Neural cell (in vitro differentiated cells): Measurements from ENCODE around the gene RNF34. TPM values are rescaled to one million over a fixed set of nuclear protein-coding genes. Genes with fewer than 3 reads are reported as not detected.

ENCODE experiments used
- H2AFZ ChIP-seq: fragments of 200-600, 300-800 bp; sonication (generic), shearing (Covaris generic); 2 replicates; pipeline ENCODE4 v1.6.0; 2014; ENCODE audit warnings: low read depth, mild to moderate bottlenecking, antibody characterized with exemption, low read length, moderate library complexity
- H3F3A ChIP-seq: fragments of 200-600 bp; shearing (Covaris generic); 2 replicates; pipeline ENCODE4 v1.6.1; 2016; ENCODE audit warnings: mild to moderate bottlenecking, moderate library complexity, mixed read lengths, antibody characterized with exemption, low read length; ENCODE audit not compliant: insufficient read depth, poor library complexity, severe bottlenecking
- H3K27ac ChIP-seq: fragments of 200-600, 300-800 bp; sonication (generic), shearing (Covaris generic); 2 replicates; pipeline ENCODE4 v1.5.1; 2014; ENCODE audit warnings: mild to moderate bottlenecking, low read length, moderate library complexity
- H3K27me3 ChIP-seq: fragments of 300-800, 200-600 bp; sonication (generic), shearing (Covaris generic); 2 replicates; pipeline ENCODE4 v1.6.0; 2014; ENCODE audit warnings: mild to moderate bottlenecking, low read depth, low read length, moderate library complexity; ENCODE audit not compliant: insufficient read depth
- H3K36me3 ChIP-seq: fragments of 300-800, 200-600 bp; sonication (generic), shearing (Covaris generic); 2 replicates; pipeline ENCODE4 v1.5.1; 2014; ENCODE audit warnings: mild to moderate bottlenecking, antibody characterized with exemption, low read length, moderate library complexity; ENCODE audit not compliant: insufficient read depth
- H3K4me2 ChIP-seq: fragments of 300-800, 200-600 bp; sonication (generic), shearing (Covaris generic); 2 replicates; pipeline ENCODE4 v1.6.0; 2014; ENCODE audit warnings: mild to moderate bottlenecking, low read length
- H3K4me3 ChIP-seq: fragments of 300-800, 200-600 bp; sonication (generic), shearing (Covaris generic); 2 replicates; pipeline ENCODE4 v1.5.1; 2014; ENCODE audit warnings: mild to moderate bottlenecking, low read length, moderate library complexity
- H3K79me2 ChIP-seq: fragments of 200-600 bp; shearing (Covaris generic); replicated peaks from 2 replicates; pipeline ENCODE4 v1.6.0; 2014; ENCODE audit warnings: mild to moderate bottlenecking, low read length, moderate library complexity; ENCODE audit not compliant: insufficient read depth
- H3K9ac ChIP-seq: fragments of 300-800, 200-600 bp; sonication (generic), shearing (Covaris generic); 2 replicates; pipeline ENCODE4 v1.6.1; 2016; ENCODE audit warnings: mild to moderate bottlenecking, low read length, mixed read lengths
- H3K9me2 ChIP-seq: fragments of 200-600 bp; shearing (Covaris generic); 2 replicates; pipeline ENCODE4 v1.6.1; 2016; ENCODE audit warnings: mild to moderate bottlenecking, low read length, mixed read lengths; ENCODE audit not compliant: insufficient read depth
- H3K9me3 ChIP-seq: fragments of 200-600, 300-800 bp; sonication (generic), shearing (Covaris generic); 2 replicates; pipeline ENCODE4 v1.6.1; 2016; ENCODE audit warnings: mild to moderate bottlenecking, mixed run types, low read length, moderate library complexity, mixed read lengths
- H4K20me1 ChIP-seq: fragments of 200-600 bp; shearing (Covaris generic); 2 replicates; pipeline ENCODE4 v1.6.1; 2016; ENCODE audit warnings: mild to moderate bottlenecking, mixed run types; ENCODE audit not compliant: insufficient read depth
- CTCF ChIP-seq: fragments of 450-650 bp; IDR thresholded peaks from 2 replicates; pipeline ENCODE4 v1.5.1; 2014; ENCODE audit warnings: antibody characterized with exemption, mild to moderate bottlenecking, moderate library complexity; ENCODE audit not compliant: poor library complexity, severe bottlenecking
- EP300 ChIP-seq: fragments of 450-650 bp; conservative IDR thresholded peaks from 2 replicates; pipeline ENCODE4 v1.6.1; 2014; ENCODE audit warnings: antibody characterized with exemption, mild to moderate bottlenecking, moderate library complexity; ENCODE audit not compliant: poor library complexity, severe bottlenecking
- EZH2 ChIP-seq: fragments of 200-600, 300-800 bp; shearing (Covaris generic), sonication (generic); IDR thresholded peaks from 2 replicates; pipeline ENCODE4 v1.6.1; 2014; ENCODE audit warnings: antibody characterized with exemption, low read length, borderline replicate concordance, mild to moderate bottlenecking; ENCODE audit not compliant: insufficient read depth, poor library complexity, severe bottlenecking
- MXI1 ChIP-seq: fragments of 450-650 bp; conservative IDR thresholded peaks from 2 replicates; pipeline ENCODE4 v1.6.1; 2014; ENCODE audit warnings: antibody characterized with exemption, mild to moderate bottlenecking; ENCODE audit not compliant: poor library complexity, severe bottlenecking
- POLR2AphosphoS5 ChIP-seq: IDR thresholded peaks from 2 replicates; pipeline ENCODE4 v1.6.1; 2012
- RAD21 ChIP-seq: fragments of 450-650 bp; conservative IDR thresholded peaks from 2 replicates; pipeline ENCODE4 v1.6.1; 2014; ENCODE audit warnings: antibody characterized with exemption, mild to moderate bottlenecking, moderate library complexity
- REST ChIP-seq: IDR thresholded peaks from 2 replicates; pipeline ENCODE4 v1.6.1; 2012; ENCODE audit warnings: borderline replicate concordance
- SMC3 ChIP-seq: fragments of 450-650 bp; conservative IDR thresholded peaks from 2 replicates; pipeline ENCODE4 v1.6.1; 2014; ENCODE audit warnings: antibody characterized with exemption, mild to moderate bottlenecking, moderate library complexity; ENCODE audit not compliant: poor library complexity
- TAF1 ChIP-seq: IDR thresholded peaks from 2 replicates; pipeline ENCODE4 v1.6.1; 2012; ENCODE audit warnings: low read depth
- polyA plus RNA-seq: library from polyadenylated mRNA; depleted of rRNA; stranded (reverse); fragments of >200 nt; gene quantifications from 2 replicates; pipeline ENCODE4 v1.2.3, GENCODE V29; 2014

The RNF34 gene
- polyA plus RNA-seq, 1 donor from 2014 or later = 68.8 TPM

GRCh38 chr12:121356657-121357056 lies 43.3 kb upstream of the RNF34 start:
- TF ChIP-seq POLR2AphosphoS5 (no peak), MXI1 (no peak), CTCF (no peak), EZH2 (no peak)
- H3F3A ChIP-seq = no peaks in the 10 kb centered on the region
- H3K9ac ChIP-seq = no peak overlapping the region
- no peaks in the 10 kb centered on the region for H3K27me3 ChIP-seq
- no peaks in the 10 kb centered on the region for H3K9me2 ChIP-seq
- no peak overlapping the region for H3K4me3 ChIP-seq
- no peaks in the 10 kb centered on the region for H3K9me3 ChIP-seq
- no peaks in the 10 kb centered on the region for H3K79me2 ChIP-seq
- no peaks in the 10 kb centered on the region for H4K20me1 ChIP-seq
- H3K36me3 ChIP-seq = no peaks in the 10 kb centered on the region
- H3K27ac ChIP-seq = no peak overlapping the region
- H3K4me2 ChIP-seq = no peak overlapping the region
- H2AFZ ChIP-seq = no peak overlapping the region

- Histone ChIP-seq H3F3A (no peaks in the 10 kb centered on the region), H3K27ac (no peak overlapping the region), H4K20me1 (no peaks in the 10 kb centered on the region), H3K36me3 (no peaks in the 10 kb centered on the region), H3K9me2 (no peaks in the 10 kb centered on the region), H3K79me2 (no peaks in the 10 kb centered on the region), H3K9ac (no peak overlapping the region), H3K4me2 (no peak overlapping the region), H3K27me3 (no peaks in the 10 kb centered on the region), H3K4me3 (no peak overlapping the region), H3K9me3 (no peaks in the 10 kb centered on the region), H2AFZ (no peak overlapping the region)
- no peak for TF ChIP-seq EP300
- TF ChIP-seq MXI1 = no peak
- TF ChIP-seq REST = no peak
- no peak for TF ChIP-seq POLR2AphosphoS5
- no peak for TF ChIP-seq EZH2
- TF ChIP-seq RAD21 = no peak
- no peak for TF ChIP-seq TAF1
- no peak for TF ChIP-seq SMC3
- TF ChIP-seq CTCF = no peak
These were observed 42.6 kb upstream of the RNF34 start for GRCh38 chr12:121357331-121357730.
